ENCODE data around the gene OBI1.

OBI1 gene

GRCh38 chr13:78593129-78593528 lies 65.8 kb downstream of the OBI1 start:
- in situ Hi-C loops (cut with MboI; ENCODE audit: low sequenced_read_pairs, unreplicated experiment), result loop anchor here (25.0 kb wide), 1 partner anchor 456 kb away; no protein-coding TSS in a partner anchor
- DNase-seq (ENCODE audit: low spot score), result no peak
- no peak for TF ChIP-seq CTCF (IDR thresholded peaks at IDR 0.05; ENCODE audit: borderline replicate concordance, control extremely low read depth, extremely low read depth, insufficient read depth, missing control alignments)

- DNase-seq (ENCODE audit: low spot score), result no peak
- no peak for TF ChIP-seq CTCF (IDR thresholded peaks at IDR 0.05; ENCODE audit: borderline replicate concordance, control extremely low read depth, extremely low read depth, insufficient read depth, missing control alignments)
Observed at GRCh38 chr13:78592584-78592983, 66.4 kb downstream of the OBI1 start.

GRCh38 chr13:78589206-78589605 lies 69.7 kb downstream of the OBI1 start:
- peak; percentile 53 for DNase-seq (ENCODE audit: low spot score)
- in situ Hi-C loops (cut with MboI; ENCODE audit: low sequenced_read_pairs, unreplicated experiment), result loop anchor here (25.0 kb wide), 1 partner anchor 452 kb away; no protein-coding TSS in a partner anchor

More at GRCh38 chr13:78592584-78592983, 66.4 kb downstream of the OBI1 start:
- in situ Hi-C loops (cut with MboI; ENCODE audit: low sequenced_read_pairs, unreplicated experiment), result loop anchor here (25.0 kb wide), 1 partner anchor 455 kb away; no protein-coding TSS in a partner anchor

GRCh38 chr13:78587395-78587794 lies 71.6 kb downstream of the OBI1 start:
- DNase-seq (ENCODE audit: low spot score), result no peak
- in situ Hi-C loops (cut with MboI; ENCODE audit: low sequenced_read_pairs, unreplicated experiment), result loop anchor here (25.0 kb wide), 1 partner anchor 450 kb away; no protein-coding TSS in a partner anchor
- no peak for TF ChIP-seq CTCF (IDR thresholded peaks at IDR 0.05; ENCODE audit: borderline replicate concordance, control extremely low read depth, extremely low read depth, insufficient read depth, missing control alignments)

More at GRCh38 chr13:78589206-78589605, 69.7 kb downstream of the OBI1 start:
- no peak for TF ChIP-seq CTCF (IDR thresholded peaks at IDR 0.05; ENCODE audit: borderline replicate concordance, control extremely low read depth, extremely low read depth, insufficient read depth, missing control alignments)

- DNase-seq (ENCODE audit: low spot score), result no peak
- TF ChIP-seq CTCF (IDR thresholded peaks at IDR 0.05; ENCODE audit: borderline replicate concordance, control extremely low read depth, extremely low read depth, insufficient read depth, missing control alignments), result no peak
- in situ Hi-C loops (cut with MboI; ENCODE audit: low sequenced_read_pairs, unreplicated experiment), result loop anchor here (25.0 kb wide), 1 partner anchor 449 kb away; no protein-coding TSS in a partner anchor
Observed at GRCh38 chr13:78586706-78587105, 72.2 kb downstream of the OBI1 start.

GRCh38 chr13:78576261-78576660 lies 82.7 kb downstream of the OBI1 start:
- in situ Hi-C loops (cut with MboI; ENCODE audit: low sequenced_read_pairs, unreplicated experiment), result loop anchor here (25.0 kb wide), 1 partner anchor 439 kb away; no protein-coding TSS in a partner anchor
- no peak for DNase-seq (ENCODE audit: low spot score)
- no peak for TF ChIP-seq CTCF (IDR thresholded peaks at IDR 0.05; ENCODE audit: borderline replicate concordance, control extremely low read depth, extremely low read depth, insufficient read depth, missing control alignments)
